OCI-LY7 (cell line): ENCODE data around the gene FEN1. TPM values are rescaled to one million over a fixed set of nuclear protein-coding genes. Genes with fewer than 3 reads are reported as not detected.

Experiments used
- BruUV-seq: library from RNA; stranded (reverse); fragments of 400-500 nt; replicated peaks from 2 replicates; lab custom pipeline; 2021; lab: Mats Ljungman, UMichigan
- CTCF ChIA-PET: fragments of 300-600 bp; sonication (Branson Sonifier 250); formaldehyde crosslinking; loops from one replicate; lab custom pipeline; 2022; ENCODE audit warnings: antibody characterized with exemption; ENCODE audit not compliant: unreplicated experiment; lab: Charles Lee
- POLR2A ChIA-PET: fragments of 300-600 bp; sonication (Branson Sonifier 250); formaldehyde crosslinking; loops from one replicate; lab custom pipeline; 2022; ENCODE audit warnings: antibody characterized with exemption; lab: Charles Lee
- DNase-seq: peaks from one replicate; pipeline ENCODE4 v3.0.0-alpha.2; 2015; ENCODE audit warnings: low spot score
- H2AFZ ChIP-seq: fragments of 200-600 bp; sonication (generic), shearing (Covaris generic); 2 replicates; pipeline ENCODE4 v1.6.1; 2014; ENCODE audit warnings: mild to moderate bottlenecking, antibody characterized with exemption, low read length, moderate library complexity
- H3K27ac ChIP-seq: fragments of 200-600 bp; sonication (generic); 2 replicates; pipeline ENCODE4 v1.5.1; 2014; ENCODE audit warnings: mixed run types, low read depth, mild to moderate bottlenecking, moderate library complexity, low read length, inconsistent platforms; ENCODE audit not compliant: poor library complexity, severe bottlenecking
- H3K36me3 ChIP-seq: fragments of 200-600 bp; sonication (generic); 2 replicates; pipeline ENCODE4 v1.6.1; 2014; ENCODE audit warnings: mild to moderate bottlenecking, antibody characterized with exemption, low read length, moderate library complexity, mixed read lengths; ENCODE audit not compliant: insufficient read depth
- H3K4me1 ChIP-seq: fragments of 200-600 bp; sonication (generic); 2 replicates; pipeline ENCODE4 v1.5.1; 2014; ENCODE audit warnings: mild to moderate bottlenecking, low read length; ENCODE audit not compliant: insufficient read depth, poor library complexity, severe bottlenecking
- H3K4me2 ChIP-seq: fragments of 200-600 bp; sonication (generic); 2 replicates; pipeline ENCODE4 v1.6.1; 2014; ENCODE audit warnings: mild to moderate bottlenecking, low read length
- H3K4me3 ChIP-seq: fragments of 200-600 bp; sonication (generic); 2 replicates; pipeline ENCODE4 v1.5.1; 2014; ENCODE audit warnings: mild to moderate bottlenecking, low read depth, low read length; ENCODE audit not compliant: poor library complexity, severe bottlenecking
- H3K79me2 ChIP-seq: fragments of 200-600 bp; sonication (generic); 2 replicates; pipeline ENCODE4 v1.6.1; 2016; ENCODE audit warnings: low read depth, mild to moderate bottlenecking, low read length, moderate library complexity, mixed read lengths; ENCODE audit not compliant: insufficient read depth
- H3K9me2 ChIP-seq: fragments of 200-600 bp; sonication (generic); 2 replicates; pipeline ENCODE4 v1.6.1; 2016; ENCODE audit warnings: mild to moderate bottlenecking, low read length, mixed read lengths; ENCODE audit not compliant: insufficient read depth
- H3K9me3 ChIP-seq: fragments of 200-600 bp; sonication (generic); 2 replicates; pipeline ENCODE4 v1.6.1; 2014; ENCODE audit warnings: mild to moderate bottlenecking, mixed run types, low read length, mixed read lengths
- H4K20me1 ChIP-seq: fragments of 200-600 bp; sonication (generic); 2 replicates; pipeline ENCODE4 v1.6.1; 2014; ENCODE audit warnings: mild to moderate bottlenecking, antibody characterized with exemption, low read length, moderate library complexity, mixed read lengths; ENCODE audit not compliant: insufficient read depth
- EZH2phosphoT487 ChIP-seq: fragments of 200-600 bp; sonication (generic); IDR thresholded peaks from 2 replicates; pipeline ENCODE4 v1.6.1; 2018; ENCODE audit warnings: low read depth, borderline replicate concordance, mild to moderate bottlenecking, mixed run types, antibody characterized with exemption, low read length, moderate library complexity, mixed read lengths
- intact Hi-C: fragments of 100-400 bp; cut with micrococcal nuclease; formaldehyde crosslinking; loops from one replicate; pipeline ENCODE4 v1.10.0; 2022; ENCODE audit not compliant: unreplicated experiment
- total RNA-seq, 2 experiments: library from RNA; depleted of rRNA in 1 of 2; stranded (reverse); fragments of >200 nt in 1 of 2; shearing (Covaris generic) in 1 of 2; gene quantifications; 2 replicates each; pipeline ENCODE4 v1.2.3, GENCODE V29; 2014 to 2022
- TF ChIP-seq, protein P1 (sequence below): fragments of 200-600 bp; sonication (generic); conservative IDR thresholded peaks from 2 replicates; pipeline ENCODE4 v1.5.1; 2014; ENCODE audit warnings: mild to moderate bottlenecking, antibody characterized with exemption, low read length, moderate library complexity, mixed read lengths

FEN1 gene
- total RNA-seq, 2 experiments from 2014 or later = 123 to 153 TPM

GRCh38 chr11:61761440-61762222, 31.1 kb upstream of the FEN1 start:
- intact Hi-C loops = no loop called here
- CTCF ChIA-PET = no interaction called here
- Histone ChIP-seq H3K9me3 (no peaks in the 10 kb centered on the region), H3K4me2 (no peak overlapping the region), H3K9me2 (no peaks in the 10 kb centered on the region), H3K4me1 (peaks cover 5% of the 10 kb centered on the region), H3K79me2 (no peaks in the 10 kb centered on the region), H3K27ac (no peak overlapping the region), H3K36me3 (no peaks in the 10 kb centered on the region), H3K4me3 (no peak overlapping the region), H4K20me1 (no peaks in the 10 kb centered on the region), H2AFZ (no peak overlapping the region)
- BruUV-seq = no TSS peak
- DNase-seq = no peak
- no peak for TF ChIP-seq EZH2phosphoT487
- TF ChIP-seq, protein P1, sequence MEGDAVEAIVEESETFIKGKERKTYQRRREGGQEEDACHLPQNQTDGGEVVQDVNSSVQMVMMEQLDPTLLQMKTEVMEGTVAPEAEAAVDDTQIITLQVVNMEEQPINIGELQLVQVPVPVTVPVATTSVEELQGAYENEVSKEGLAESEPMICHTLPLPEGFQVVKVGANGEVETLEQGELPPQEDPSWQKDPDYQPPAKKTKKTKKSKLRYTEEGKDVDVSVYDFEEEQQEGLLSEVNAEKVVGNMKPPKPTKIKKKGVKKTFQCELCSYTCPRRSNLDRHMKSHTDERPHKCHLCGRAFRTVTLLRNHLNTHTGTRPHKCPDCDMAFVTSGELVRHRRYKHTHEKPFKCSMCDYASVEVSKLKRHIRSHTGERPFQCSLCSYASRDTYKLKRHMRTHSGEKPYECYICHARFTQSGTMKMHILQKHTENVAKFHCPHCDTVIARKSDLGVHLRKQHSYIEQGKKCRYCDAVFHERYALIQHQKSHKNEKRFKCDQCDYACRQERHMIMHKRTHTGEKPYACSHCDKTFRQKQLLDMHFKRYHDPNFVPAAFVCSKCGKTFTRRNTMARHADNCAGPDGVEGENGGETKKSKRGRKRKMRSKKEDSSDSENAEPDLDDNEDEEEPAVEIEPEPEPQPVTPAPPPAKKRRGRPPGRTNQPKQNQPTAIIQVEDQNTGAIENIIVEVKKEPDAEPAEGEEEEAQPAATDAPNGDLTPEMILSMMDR = no peak
- POLR2A ChIA-PET = no interaction called here

DNA sequence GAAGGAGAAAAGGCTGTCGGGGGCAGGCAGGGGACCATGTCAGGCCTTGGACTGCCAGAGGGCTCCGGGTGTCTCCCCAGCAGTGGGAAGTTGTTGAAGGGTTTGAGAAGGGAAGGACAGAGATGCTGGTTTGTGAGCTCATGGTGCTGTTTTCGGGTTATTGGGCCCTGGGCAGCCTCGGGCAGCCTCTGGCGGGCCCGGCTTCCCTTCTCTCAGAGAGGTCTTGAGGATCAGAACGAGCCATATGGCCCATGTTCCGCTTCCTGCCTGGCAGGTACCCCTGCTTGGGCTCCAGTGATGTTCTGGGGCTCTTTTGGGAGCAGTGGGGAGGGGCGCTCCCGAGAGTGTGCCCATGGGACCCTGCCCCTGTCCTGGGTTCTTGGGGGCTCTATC, 30.5 kb upstream of the FEN1 start:
- Histone ChIP-seq H4K20me1 (no peaks in the 10 kb centered on the region), H3K9me2 (no peaks in the 10 kb centered on the region), H3K36me3 (no peaks in the 10 kb centered on the region), H3K79me2 (no peaks in the 10 kb centered on the region), H3K4me3 (no peak overlapping the region), H3K27ac (no peak overlapping the region), H2AFZ (no peak overlapping the region), H3K9me3 (no peaks in the 10 kb centered on the region), H3K4me1 (no peaks in the 10 kb centered on the region), H3K4me2 (no peak overlapping the region)
- no TSS peak for BruUV-seq
- intact Hi-C loops = no loop called here
- POLR2A ChIA-PET = no interaction called here
- CTCF ChIA-PET = no interaction called here
- TF ChIP-seq, protein P1 = no peak
- no peak for TF ChIP-seq EZH2phosphoT487
- DNase-seq = no peak

DNA sequence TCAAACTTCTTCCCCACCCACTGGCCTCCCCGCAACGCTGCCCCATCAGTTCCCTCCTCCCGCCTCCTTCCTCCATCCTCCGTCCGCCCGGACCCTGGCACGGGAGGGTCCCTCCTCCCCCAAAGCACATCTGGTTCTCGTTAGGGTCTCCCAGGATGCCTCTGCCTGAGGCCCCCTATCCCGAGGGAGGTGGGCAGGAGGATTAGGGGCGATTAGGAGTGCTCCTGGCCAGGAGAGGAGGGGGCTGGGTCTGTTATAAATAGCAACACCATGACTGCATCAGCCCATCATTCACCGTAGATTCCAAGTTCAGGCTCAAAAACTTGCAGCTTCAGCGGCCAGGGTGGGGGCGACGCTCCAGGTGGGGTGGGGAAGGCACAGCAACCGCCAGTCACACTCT, 29.9 kb upstream of the FEN1 start:
- H4K20me1 ChIP-seq = no peaks in the 10 kb centered on the region
- no peak overlapping the region for H3K4me2 ChIP-seq
- H3K4me3 ChIP-seq = no peak overlapping the region
- no TSS peak for BruUV-seq
- TF ChIP-seq, protein P1 = no peak
- no peak for TF ChIP-seq EZH2phosphoT487
- H2AFZ ChIP-seq = no peak overlapping the region
- DNase-seq = no peak
- no peaks in the 10 kb centered on the region for H3K9me3 ChIP-seq
- no peak overlapping the region for H3K27ac ChIP-seq
- H3K9me2 ChIP-seq = no peaks in the 10 kb centered on the region
- H3K36me3 ChIP-seq = no peaks in the 10 kb centered on the region
- CTCF ChIA-PET = no interaction called here
- intact Hi-C loops = no loop called here
- POLR2A ChIA-PET = no interaction called here
- H3K4me1 ChIP-seq = no peaks in the 10 kb centered on the region
- H3K79me2 ChIP-seq = no peaks in the 10 kb centered on the region
